Thyroid gland (tissue), 4 donors: ENCODE results near the gene OGA.

Source experiments
- POLR2A ChIP-seq, 2 donors: fragments of 450-650 bp; IDR thresholded peaks; one replicate each; pipeline ENCODE4 v1.6.1; 2017; ENCODE audit warnings: antibody characterized with exemption in 2 of 2, mild to moderate bottlenecking in 2 of 2, moderate library complexity in 1 of 2
- TF ChIP-seq, protein P1 (sequence below), 6 experiments: fragments of 200-600 bp in 3 of 6; fragments of 450-650 bp in 3 of 6; sonication (generic) in 3 of 6; IDR thresholded peaks; one replicate each; pipeline ENCODE4 v1.5.1; 2016 to 2019; ENCODE audit warnings: antibody characterized with exemption in 6 of 6, mild to moderate bottlenecking in 2 of 6, inconsistent platforms in 1 of 6, moderate library complexity in 1 of 6

DNA sequence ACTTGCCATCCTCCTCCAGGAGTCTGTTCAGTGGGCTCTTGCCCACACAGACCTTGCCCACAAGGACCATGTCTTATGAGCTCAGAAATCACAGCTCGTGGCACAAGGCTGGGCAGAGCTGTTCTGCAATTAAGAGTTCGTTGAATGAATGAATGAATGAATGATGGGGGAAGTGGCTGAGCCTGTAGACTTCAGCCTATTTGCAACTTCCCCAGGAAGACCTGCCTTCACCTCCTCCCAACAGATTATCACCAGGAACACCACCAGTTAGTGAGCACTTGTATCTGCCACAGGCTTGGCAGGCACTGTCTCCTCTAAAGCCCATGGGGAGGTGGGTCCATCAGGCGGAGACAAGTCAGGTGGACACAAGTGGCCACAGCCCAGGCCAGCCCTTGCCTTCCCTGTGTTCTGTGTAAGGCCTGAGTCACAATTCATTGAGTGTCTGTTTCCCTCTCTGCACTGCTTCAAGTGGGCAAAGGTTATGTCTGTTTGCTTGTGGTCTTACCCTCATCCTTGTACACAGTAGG is 40.6 kb downstream of the OGA start:
- TF ChIP-seq, protein P1, sequence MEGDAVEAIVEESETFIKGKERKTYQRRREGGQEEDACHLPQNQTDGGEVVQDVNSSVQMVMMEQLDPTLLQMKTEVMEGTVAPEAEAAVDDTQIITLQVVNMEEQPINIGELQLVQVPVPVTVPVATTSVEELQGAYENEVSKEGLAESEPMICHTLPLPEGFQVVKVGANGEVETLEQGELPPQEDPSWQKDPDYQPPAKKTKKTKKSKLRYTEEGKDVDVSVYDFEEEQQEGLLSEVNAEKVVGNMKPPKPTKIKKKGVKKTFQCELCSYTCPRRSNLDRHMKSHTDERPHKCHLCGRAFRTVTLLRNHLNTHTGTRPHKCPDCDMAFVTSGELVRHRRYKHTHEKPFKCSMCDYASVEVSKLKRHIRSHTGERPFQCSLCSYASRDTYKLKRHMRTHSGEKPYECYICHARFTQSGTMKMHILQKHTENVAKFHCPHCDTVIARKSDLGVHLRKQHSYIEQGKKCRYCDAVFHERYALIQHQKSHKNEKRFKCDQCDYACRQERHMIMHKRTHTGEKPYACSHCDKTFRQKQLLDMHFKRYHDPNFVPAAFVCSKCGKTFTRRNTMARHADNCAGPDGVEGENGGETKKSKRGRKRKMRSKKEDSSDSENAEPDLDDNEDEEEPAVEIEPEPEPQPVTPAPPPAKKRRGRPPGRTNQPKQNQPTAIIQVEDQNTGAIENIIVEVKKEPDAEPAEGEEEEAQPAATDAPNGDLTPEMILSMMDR (IDR thresholded peaks at IDR 0.05), result no peak
- no peak for TF ChIP-seq POLR2A (IDR thresholded peaks at IDR 0.05)
